OCI-M2 (cell line): Measurements from ENCODE around the gene RAMACL.
"Not testable (repeated sequence)": the region's sequence is repeated elsewhere in the genome, so short reads cannot be mapped to it uniquely, and the experiment has no call there.

Experiments
- DNase-seq: peaks from one replicate; lab custom pipeline; 2025; ENCODE audit not compliant: unreplicated experiment; lab: John Stamatoyannopoulos, UW

The RAMACL gene

GRCh38 chr6:166539011-166539385, 47.5 kb downstream of the RAMACL start:
- not testable (repeated sequence) for DNase-seq

GRCh38 chr6:166538297-166539010, 48.0 kb downstream of the RAMACL start:
- no peak for DNase-seq

- no peak for DNase-seq
These were observed 51.6 kb downstream of the RAMACL start for GRCh38 chr6:166534658-166535406.

- DNase-seq = no peak
These were observed 53.2 kb downstream of the RAMACL start for GRCh38 chr6:166533205-166533824.
